DMS53 treated with DMSO at 0.1 percent for 48 hours (cell line): Measurements from ENCODE around the gene FARP1.

Experiments used
- DNase-seq: peaks from one replicate; lab custom pipeline; 2025; ENCODE audit not compliant: unreplicated experiment; lab: John Stamatoyannopoulos, UW

Gene FARP1

GRCh38 chr13:98200211-98200878 is 57.5 kb downstream of the FARP1 start:
- DNase-seq, result no peak

- no peak for DNase-seq
Observed at GRCh38 chr13:98201189-98201588, 58.3 kb downstream of the FARP1 start.

- no peak for DNase-seq
Observed at GRCh38 chr13:98201984-98202383, 59.1 kb downstream of the FARP1 start.

GRCh38 chr13:98203646-98204326 is 60.9 kb downstream of the FARP1 start:
- DNase-seq, result no peak

GRCh38 chr13:98204546-98204945 is 61.7 kb downstream of the FARP1 start:
- no peak for DNase-seq

- DNase-seq, result no peak
Observed at GRCh38 chr13:98206946-98207345, 64.1 kb downstream of the FARP1 start.

- no peak for DNase-seq
Observed at GRCh38 chr13:98207416-98207815, 64.5 kb downstream of the FARP1 start.

GRCh38 chr13:98208606-98209005 is 65.7 kb downstream of the FARP1 start:
- no peak for DNase-seq

GRCh38 chr13:98212763-98213162 is 69.9 kb downstream of the FARP1 start:
- DNase-seq, result no peak

GRCh38 chr13:98213354-98213753 is 70.5 kb downstream of the FARP1 start:
- DNase-seq, result no peak

- peak; percentile 0 for DNase-seq
Observed at GRCh38 chr13:98214008-98214643, 71.2 kb downstream of the FARP1 start.

GRCh38 chr13:98214707-98215106 is 71.8 kb downstream of the FARP1 start:
- peak; percentile 44 for DNase-seq

GRCh38 chr13:98215508-98215907 is 72.6 kb downstream of the FARP1 start:
- DNase-seq, result no peak

GRCh38 chr13:98216135-98216565 is 73.3 kb downstream of the FARP1 start:
- DNase-seq, result no peak

- DNase-seq, result peak; percentile 10
Observed at GRCh38 chr13:98216711-98217285, 73.9 kb downstream of the FARP1 start.

GRCh38 chr13:98217597-98217996 is 74.7 kb downstream of the FARP1 start:
- DNase-seq, result no peak

GRCh38 chr13:98219685-98220084 is 76.8 kb downstream of the FARP1 start:
- DNase-seq, result no peak

GRCh38 chr13:98220271-98220791 is 77.4 kb downstream of the FARP1 start:
- DNase-seq, result no peak

GRCh38 chr13:98221234-98221633 is 78.3 kb downstream of the FARP1 start:
- no peak for DNase-seq

- no peak for DNase-seq
Observed at GRCh38 chr13:98222081-98222554, 79.2 kb downstream of the FARP1 start.

- no peak for DNase-seq
Observed at GRCh38 chr13:98222816-98223215, 79.9 kb downstream of the FARP1 start.
